Measurements from ENCODE around the gene GLI3.

- no peak for TF ChIP-seq SP1 (IDR thresholded peaks at IDR 0.05)
- no peak for TF ChIP-seq LEF1 (IDR thresholded peaks at IDR 0.05; ENCODE audit: borderline replicate concordance)
- no peak for TF ChIP-seq NFRKB (IDR thresholded peaks at IDR 0.05)
These were observed 11.6 kb upstream of the GLI3 start for GRCh38 chr7:42248579-42248978.
